Smooth muscle cell (in vitro differentiated cells): ENCODE data around the gene UBE2E3. TPM values are rescaled to one million over a fixed set of nuclear protein-coding genes. Genes with fewer than 3 reads are reported as not detected.

Experiments
- DNase-seq: peaks from one replicate; lab custom pipeline; 2025; ENCODE audit not compliant: unreplicated experiment; lab: John Stamatoyannopoulos, UW
- H2AFZ ChIP-seq: fragments of 200-600 bp; sonication (generic); 2 replicates; pipeline ENCODE4 v1.6.0; 2016; ENCODE audit warnings: antibody characterized with exemption, low read depth, mild to moderate bottlenecking
- H3F3A ChIP-seq: fragments of 200-600 bp; sonication (generic); 2 replicates; pipeline ENCODE4 v1.6.0; 2017; ENCODE audit warnings: antibody characterized with exemption, low read depth
- H3K27ac ChIP-seq: fragments of 200-600 bp; sonication (generic); 2 replicates; pipeline ENCODE4 v1.5.1; 2016; ENCODE audit warnings: low read depth, mild to moderate bottlenecking
- H3K27me3 ChIP-seq: fragments of 200-600 bp; sonication (generic); 2 replicates; pipeline ENCODE4 v1.6.1; 2016; ENCODE audit warnings: low read depth, mild to moderate bottlenecking
- H3K36me3 ChIP-seq: fragments of 200-600 bp; sonication (generic); 2 replicates; pipeline ENCODE4 v1.5.1; 2016; ENCODE audit warnings: low read depth
- H3K4me1 ChIP-seq: fragments of 200-600 bp; sonication (generic); 2 replicates; pipeline ENCODE4 v1.5.1; 2016; ENCODE audit warnings: low read depth
- H3K4me2 ChIP-seq: fragments of 200-600 bp; sonication (generic); 2 replicates; pipeline ENCODE4 v1.6.0; 2016; ENCODE audit warnings: mild to moderate bottlenecking
- H3K4me3 ChIP-seq: fragments of 200-600 bp; sonication (generic); 2 replicates; pipeline ENCODE4 v1.5.1; 2016; ENCODE audit warnings: mild to moderate bottlenecking
- H3K79me2 ChIP-seq: fragments of 200-600 bp; sonication (generic); 2 replicates; pipeline ENCODE4 v1.6.0; 2016; ENCODE audit warnings: low read depth, mild to moderate bottlenecking
- H3K9ac ChIP-seq: fragments of 200-600 bp; sonication (generic); 2 replicates; pipeline ENCODE4 v1.6.0; 2016; ENCODE audit warnings: low read depth
- H3K9me3 ChIP-seq: fragments of 200-600 bp; sonication (generic); replicated peaks from 2 replicates; pipeline ENCODE4 v1.5.1; 2016; ENCODE audit warnings: low read depth
- H4K20me1 ChIP-seq: fragments of 200-600 bp; sonication (generic); 2 replicates; pipeline ENCODE4 v1.6.0; 2016; ENCODE audit warnings: low read depth
- CTCF ChIP-seq: fragments of 200-600 bp; sonication (generic); IDR thresholded peaks from 2 replicates; pipeline ENCODE4 v1.5.1; 2017; ENCODE audit warnings: borderline replicate concordance, mild to moderate bottlenecking, antibody characterized with exemption; ENCODE audit not compliant: insufficient read depth, poor library complexity, severe bottlenecking
- WGBS: methylation state at CpG from one replicate; pipeline ENCODE4 v1.1.7; 2016; ENCODE audit warnings: low lambda C conversion rate; 5-methylcytosine and 5-hydroxymethylcytosine counted together
- polyA plus RNA-seq: library from polyadenylated mRNA; unstranded; fragments of >200 nt; fragmentation: Nextera tagmentation; extraction: Ambion mirVana; gene quantifications from 2 replicates; pipeline ENCODE4 v1.2.1, GENCODE V29; 2016
- total RNA-seq: library from RNA; depleted of rRNA; stranded (reverse); fragments of >200 nt; gene quantifications from 2 replicates; pipeline ENCODE4 v1.2.3, GENCODE V29; 2014

Gene UBE2E3
- total and polyA plus RNA-seq, 2 experiments from 2014 or later = 225 to 259 TPM

- Histone ChIP-seq H4K20me1 (peaks cover 61% of the 10 kb centered on the region), H2AFZ (no peak overlapping the region), H3K4me1 (no peaks in the 10 kb centered on the region), H3K9ac (no peak overlapping the region), H3K27ac (no peak overlapping the region), H3K79me2 (no peaks in the 10 kb centered on the region), H3K36me3 (no peaks in the 10 kb centered on the region), H3K4me3 (no peak overlapping the region), H3K27me3 (no peaks in the 10 kb centered on the region), H3F3A (peaks cover 5% of the 10 kb centered on the region), H3K9me3 (no peaks in the 10 kb centered on the region), H3K4me2 (no peak overlapping the region)
- WGBS = 60% methylated on average over 2 of the region's 2 CpGs
- no peak for TF ChIP-seq CTCF
- no peak for DNase-seq
Observed at GRCh38 chr2:181074457-181074856, 94.1 kb downstream of the UBE2E3 start.

- no peaks in the 10 kb centered on the region for H3K27me3 ChIP-seq
- no peak for DNase-seq
- H3K4me3 ChIP-seq = no peak overlapping the region
- no peak overlapping the region for H2AFZ ChIP-seq
- no peak for TF ChIP-seq CTCF
- 19% methylated on average over 1 of the region's 1 CpG for WGBS
- H3K4me2 ChIP-seq = no peak overlapping the region
- no peaks in the 10 kb centered on the region for H3K9me3 ChIP-seq
- no peaks in the 10 kb centered on the region for H3K79me2 ChIP-seq
- H3K4me1 ChIP-seq = no peaks in the 10 kb centered on the region
- H3F3A ChIP-seq = peaks cover 5% of the 10 kb centered on the region
- no peak overlapping the region for H3K9ac ChIP-seq
- H3K27ac ChIP-seq = no peak overlapping the region
- peaks cover 40% of the 10 kb centered on the region for H4K20me1 ChIP-seq
- no peaks in the 10 kb centered on the region for H3K36me3 ChIP-seq
Observed at GRCh38 chr2:181076658-181077057, 96.3 kb downstream of the UBE2E3 start.

DNA sequence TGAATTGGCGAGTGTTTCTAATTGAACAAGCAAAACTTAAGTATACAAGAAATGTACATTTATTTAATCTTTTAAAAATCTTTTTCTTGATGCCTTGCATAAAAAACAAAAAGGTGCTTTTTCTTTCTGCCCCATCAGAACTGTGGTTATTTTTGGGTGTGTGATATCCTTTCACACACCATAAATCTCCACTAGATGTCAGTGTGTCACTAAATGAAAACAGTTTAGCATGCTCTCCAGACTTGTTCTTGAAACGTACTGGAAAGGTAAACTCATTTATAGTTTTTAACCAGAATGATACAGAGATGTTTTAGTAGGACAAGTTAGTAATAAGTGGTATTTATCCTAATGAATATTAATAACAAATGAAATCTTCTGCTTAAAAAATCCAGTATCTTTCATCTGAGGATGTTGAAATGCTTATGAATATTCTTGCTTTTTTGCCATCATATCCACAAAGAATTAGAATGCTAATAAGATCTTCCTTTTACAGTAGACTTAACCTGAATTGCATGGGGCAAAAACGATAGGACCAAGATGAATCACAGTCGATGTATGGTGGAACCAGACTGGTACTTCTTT lies 96.8 kb downstream of the UBE2E3 start:
- H3K27me3 ChIP-seq = no peaks in the 10 kb centered on the region
- H3K9ac ChIP-seq = no peak overlapping the region
- H3K27ac ChIP-seq = no peak overlapping the region
- no peaks in the 10 kb centered on the region for H3K36me3 ChIP-seq
- no peak overlapping the region for H3K4me3 ChIP-seq
- peaks cover 5% of the 10 kb centered on the region for H3F3A ChIP-seq
- no peak overlapping the region for H2AFZ ChIP-seq
- peak; percentile 69 for TF ChIP-seq CTCF
- no peaks in the 10 kb centered on the region for H3K4me1 ChIP-seq
- WGBS = 51% methylated on average over 4 of the region's 4 CpGs
- no peak for DNase-seq
- no peaks in the 10 kb centered on the region for H3K79me2 ChIP-seq
- H3K4me2 ChIP-seq = no peak overlapping the region
- H4K20me1 ChIP-seq = peaks cover 34% of the 10 kb centered on the region
- no peaks in the 10 kb centered on the region for H3K9me3 ChIP-seq

DNA sequence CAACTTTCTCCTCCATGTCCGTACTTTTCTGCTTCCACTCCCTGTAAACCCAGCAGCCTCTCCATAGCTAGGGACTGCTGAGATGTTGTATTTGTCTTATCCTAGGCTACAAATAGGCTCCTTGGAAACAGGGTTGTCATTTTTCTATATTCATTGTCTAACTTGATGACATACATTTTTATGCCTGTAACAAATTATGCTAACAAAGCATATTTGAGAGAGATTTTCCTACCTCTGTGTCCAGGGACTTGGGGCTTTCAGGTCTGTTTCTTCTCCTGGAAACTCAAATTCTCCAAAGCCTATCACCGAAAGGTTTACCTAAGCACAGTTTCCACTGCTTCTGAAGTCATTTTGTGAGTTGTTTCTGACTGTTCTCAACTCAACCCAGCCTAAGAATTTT lies 102.7 kb downstream of the UBE2E3 start:
- no peak overlapping the region for H3K4me2 ChIP-seq
- H3K4me1 ChIP-seq = no peaks in the 10 kb centered on the region
- DNase-seq = no peak
- no peak overlapping the region for H3K9ac ChIP-seq
- no peaks in the 10 kb centered on the region for H4K20me1 ChIP-seq
- H3K79me2 ChIP-seq = no peaks in the 10 kb centered on the region
- no peaks in the 10 kb centered on the region for H3F3A ChIP-seq
- no peak overlapping the region for H2AFZ ChIP-seq
- no peaks in the 10 kb centered on the region for H3K36me3 ChIP-seq
- TF ChIP-seq CTCF = no peak
- H3K9me3 ChIP-seq = no peaks in the 10 kb centered on the region
- H3K27me3 ChIP-seq = no peaks in the 10 kb centered on the region
- H3K4me3 ChIP-seq = no peak overlapping the region
- H3K27ac ChIP-seq = no peak overlapping the region
- 95% methylated on average over 2 of the region's 2 CpGs for WGBS
